ENCODE data around the gene TMEM214. TPM values are rescaled to one million over a fixed set of nuclear protein-coding genes. Genes with fewer than 3 reads are reported as not detected.

TMEM214 gene
- total RNA-seq, 4 donors from 2014 or later, result 26.7 to 47.7 (median 35.3) TPM

DNA sequence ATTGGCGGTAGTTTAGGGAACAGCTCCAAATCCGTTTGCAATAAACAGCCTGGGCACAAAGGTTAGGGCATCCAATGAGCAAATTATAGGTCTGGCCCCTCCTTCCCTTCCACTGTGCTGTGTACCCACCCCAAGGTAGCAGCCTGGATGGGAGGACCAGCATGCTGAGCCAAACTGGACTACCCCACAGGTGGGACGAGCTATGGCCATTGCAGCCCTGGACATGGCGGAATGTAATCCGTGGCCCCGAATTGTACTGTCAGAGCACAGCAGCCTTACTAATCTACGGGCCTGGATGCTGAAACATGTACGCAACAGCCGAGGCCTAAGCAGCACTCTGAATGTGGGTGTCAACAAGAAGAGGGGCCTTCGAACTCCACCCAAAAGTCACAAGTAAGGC lies 25.4 kb downstream of the TMEM214 start:
- H3K27ac ChIP-seq (replicated peaks in 1 of 4), result no peak overlapping the region
- H3K27me3 ChIP-seq, result no peaks in the 10 kb centered on the region
- intact Hi-C loops (cut with DNase I), result no loop called here
- H3K9me3 ChIP-seq, result no peaks in the 10 kb centered on the region
- H3K4me1 ChIP-seq, result peaks cover 0 to 27% (median 4%) of the 10 kb centered on the region in 4 donors
- DNase-seq (ENCODE audit: extremely low spot score), result no peak
- H3K36me3 ChIP-seq, result peaks cover 17 to 82% (median 76%) of the 10 kb centered on the region in 4 donors
- TF ChIP-seq, protein P1, sequence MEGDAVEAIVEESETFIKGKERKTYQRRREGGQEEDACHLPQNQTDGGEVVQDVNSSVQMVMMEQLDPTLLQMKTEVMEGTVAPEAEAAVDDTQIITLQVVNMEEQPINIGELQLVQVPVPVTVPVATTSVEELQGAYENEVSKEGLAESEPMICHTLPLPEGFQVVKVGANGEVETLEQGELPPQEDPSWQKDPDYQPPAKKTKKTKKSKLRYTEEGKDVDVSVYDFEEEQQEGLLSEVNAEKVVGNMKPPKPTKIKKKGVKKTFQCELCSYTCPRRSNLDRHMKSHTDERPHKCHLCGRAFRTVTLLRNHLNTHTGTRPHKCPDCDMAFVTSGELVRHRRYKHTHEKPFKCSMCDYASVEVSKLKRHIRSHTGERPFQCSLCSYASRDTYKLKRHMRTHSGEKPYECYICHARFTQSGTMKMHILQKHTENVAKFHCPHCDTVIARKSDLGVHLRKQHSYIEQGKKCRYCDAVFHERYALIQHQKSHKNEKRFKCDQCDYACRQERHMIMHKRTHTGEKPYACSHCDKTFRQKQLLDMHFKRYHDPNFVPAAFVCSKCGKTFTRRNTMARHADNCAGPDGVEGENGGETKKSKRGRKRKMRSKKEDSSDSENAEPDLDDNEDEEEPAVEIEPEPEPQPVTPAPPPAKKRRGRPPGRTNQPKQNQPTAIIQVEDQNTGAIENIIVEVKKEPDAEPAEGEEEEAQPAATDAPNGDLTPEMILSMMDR (IDR thresholded peaks at IDR 0.05), result no peak
- no peak for TF ChIP-seq EP300 (IDR thresholded peaks at IDR 0.05)
- no peak for TF ChIP-seq POLR2AphosphoS5 (IDR thresholded peaks at IDR 0.05)
- TF ChIP-seq POLR2A (IDR thresholded peaks at IDR 0.05; ENCODE audit: low read depth), result no peak
- no peak overlapping the region for H3K4me3 ChIP-seq
- 90% methylated on average over 10 of the region's 10 CpGs for WGBS

DNA sequence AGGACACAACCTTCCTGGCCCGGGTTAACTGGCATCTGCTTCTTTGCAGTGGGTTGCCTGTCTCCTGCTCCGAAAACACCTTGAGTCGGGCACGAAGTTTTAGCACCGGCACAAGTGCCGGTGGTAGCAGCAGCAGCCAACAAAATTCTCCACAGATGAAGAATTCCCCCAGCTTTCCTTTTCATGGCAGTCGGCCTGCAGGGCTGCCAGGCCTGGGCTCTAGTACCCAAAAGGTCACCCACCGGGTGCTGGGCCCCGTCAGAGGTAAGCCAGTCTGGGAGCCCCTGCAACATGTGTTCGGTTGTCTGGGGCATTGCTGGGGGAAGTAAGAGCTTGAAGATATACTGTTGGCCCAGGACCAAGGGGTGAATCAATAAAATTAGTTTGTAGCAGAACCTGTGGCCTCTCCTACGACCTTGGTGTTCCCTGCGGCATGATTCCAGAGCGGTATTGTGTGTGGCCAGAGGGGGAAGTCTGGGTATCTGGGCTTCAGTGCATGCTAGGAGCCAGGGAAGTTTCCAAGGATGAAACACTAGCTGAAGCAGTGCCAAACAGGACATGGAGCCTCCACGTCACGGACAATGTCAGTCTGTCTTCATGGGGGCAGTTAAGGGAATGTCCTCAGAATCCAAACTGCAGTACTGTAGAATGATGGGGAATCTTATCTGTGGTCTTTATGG lies 26.5 kb downstream of the TMEM214 start:
- WGBS, result 81% methylated on average over 15 of the region's 15 CpGs
- DNase-seq (ENCODE audit: extremely low spot score), result no peak
- intact Hi-C loops (cut with DNase I), result no loop called here
- H3K9me3 ChIP-seq, result no peaks in the 10 kb centered on the region
- peaks cover 17 to 72% (median 65%) of the 10 kb centered on the region in 4 donors for H3K36me3 ChIP-seq
- peak overlapping the region in 1 of 4 donors; percentile 16 for H3K27ac ChIP-seq (replicated peaks in 1 of 4)
- no peaks in the 10 kb centered on the region for H3K27me3 ChIP-seq
- H3K4me1 ChIP-seq, result peaks cover 0 to 27% (median 10%) of the 10 kb centered on the region in 4 donors
- H3K4me3 ChIP-seq, result no peak overlapping the region
- no peak for TF ChIP-seq EP300 (IDR thresholded peaks at IDR 0.05)
- TF ChIP-seq, protein P1 (IDR thresholded peaks at IDR 0.05), result no peak
- no peak for TF ChIP-seq POLR2AphosphoS5 (IDR thresholded peaks at IDR 0.05)
- TF ChIP-seq POLR2A (IDR thresholded peaks at IDR 0.05; ENCODE audit: low read depth), result no peak

DNA sequence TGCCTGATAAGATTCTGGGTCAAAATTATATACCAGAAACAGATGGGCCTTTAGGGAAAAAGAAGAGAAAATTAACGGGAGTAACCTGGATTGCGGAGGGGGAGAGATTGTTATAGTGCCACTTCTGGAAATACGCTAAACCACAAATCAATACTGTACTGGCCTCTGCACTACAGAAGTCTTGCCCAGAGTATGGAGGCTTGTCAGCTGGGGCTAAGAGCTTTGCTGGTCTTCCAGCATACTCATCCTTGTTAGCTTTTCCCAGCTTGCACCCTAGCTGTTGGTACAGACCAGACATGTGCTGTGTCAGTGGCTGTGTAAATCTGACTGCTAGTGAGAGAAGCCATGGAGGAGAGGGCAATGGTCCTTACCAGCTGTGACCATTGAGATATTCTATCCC lies 27.6 kb downstream of the TMEM214 start:
- Histone ChIP-seq H3K9me3 (no peaks in the 10 kb centered on the region), H3K36me3 (peaks cover 17 to 68% (median 59%) of the 10 kb centered on the region in 4 donors), H3K4me3 (no peak overlapping the region), H3K4me1 (peaks cover 0 to 24% (median 11%) of the 10 kb centered on the region in 4 donors), H3K27me3 (no peaks in the 10 kb centered on the region), H3K27ac (replicated peaks in 1 of 4) (no peak overlapping the region)
- no peak for DNase-seq (ENCODE audit: extremely low spot score)
- TF ChIP-seq POLR2AphosphoS5 (IDR thresholded peaks at IDR 0.05) (peak in 1 of 2 donors; percentile 15), POLR2A (IDR thresholded peaks at IDR 0.05; ENCODE audit: low read depth) (no peak)
- intact Hi-C loops (cut with DNase I), result no loop called here
- 94% methylated on average over 3 of the region's 3 CpGs for WGBS

DNA sequence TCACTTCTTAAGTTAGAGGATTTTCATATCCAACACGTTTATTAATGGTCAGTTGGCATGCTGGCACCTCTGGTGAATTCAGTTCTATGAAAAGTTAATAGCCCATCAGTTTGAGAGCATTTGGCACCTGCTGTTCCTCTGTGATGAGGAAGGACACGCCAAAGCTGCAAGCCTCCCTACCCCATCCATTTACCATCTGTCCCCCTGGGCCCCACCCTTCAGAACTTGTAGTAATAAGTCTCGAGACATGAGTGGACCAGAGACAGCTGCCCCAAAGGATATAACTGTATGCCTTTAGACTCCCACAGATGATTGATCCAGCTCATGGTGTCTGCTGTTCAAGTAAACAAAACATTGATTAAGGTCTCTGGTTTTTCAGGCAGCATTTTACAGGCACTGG lies 32.4 kb downstream of the TMEM214 start:
- H3K36me3 ChIP-seq, result peaks cover 5 to 65% (median 47%) of the 10 kb centered on the region in 4 donors

DNA sequence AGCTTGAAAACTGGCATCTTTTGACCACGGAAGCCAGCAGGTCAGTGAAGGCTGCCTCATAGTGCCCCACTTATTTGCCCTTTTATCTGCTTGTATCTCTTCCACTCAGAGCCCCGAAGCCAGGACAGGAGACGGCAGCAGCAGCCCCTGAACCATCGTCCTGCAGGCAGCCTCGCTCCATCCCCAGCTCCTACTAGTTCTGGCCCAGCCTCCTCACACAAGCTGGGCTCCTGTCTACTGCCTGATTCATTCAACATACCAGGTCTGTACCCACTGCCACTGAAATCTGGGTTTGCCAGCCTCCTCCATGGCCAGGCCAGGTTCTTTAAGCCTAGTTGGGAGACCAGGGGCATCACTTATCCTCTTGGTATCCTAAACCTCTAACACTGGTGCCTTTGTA lies 34.6 kb downstream of the TMEM214 start:
- intact Hi-C loops (cut with DNase I), result no loop called here
- DNase-seq (ENCODE audit: extremely low spot score), result no peak

More for the DNA sequence above, 32.4 kb downstream of the TMEM214 start:
- H3K4me1 ChIP-seq, result peaks cover 19 to 42% (median 36%) of the 10 kb centered on the region in 4 donors
- intact Hi-C loops (cut with DNase I), result no loop called here
- 85% methylated on average over 3 of the region's 3 CpGs for WGBS
- no peak for TF ChIP-seq POLR2AphosphoS5 (IDR thresholded peaks at IDR 0.05)
- no peak for TF ChIP-seq POLR2A (IDR thresholded peaks at IDR 0.05; ENCODE audit: low read depth)
- no peak for TF ChIP-seq EP300 (IDR thresholded peaks at IDR 0.05)
- TF ChIP-seq, protein P1 (IDR thresholded peaks at IDR 0.05), result no peak
- no peak for DNase-seq (ENCODE audit: extremely low spot score)
- H3K9me3 ChIP-seq, result no peaks in the 10 kb centered on the region
- H3K4me3 ChIP-seq, result no peak overlapping the region
- H3K27me3 ChIP-seq, result no peaks in the 10 kb centered on the region
- no peak overlapping the region for H3K27ac ChIP-seq (replicated peaks in 1 of 4)

More for the DNA sequence above, 34.6 kb downstream of the TMEM214 start:
- Histone ChIP-seq H3K9me3 (no peaks in the 10 kb centered on the region), H3K4me3 (no peak overlapping the region), H3K4me1 (peaks cover 32 to 58% (median 50%) of the 10 kb centered on the region in 4 donors), H3K36me3 (peaks cover 5 to 61% (median 40%) of the 10 kb centered on the region in 4 donors), H3K27me3 (no peaks in the 10 kb centered on the region), H3K27ac (replicated peaks in 1 of 4) (no peak overlapping the region)
- 94% methylated on average over 5 of the region's 5 CpGs for WGBS
- TF ChIP-seq EP300 (IDR thresholded peaks at IDR 0.05), result no peak
- no peak for TF ChIP-seq POLR2A (IDR thresholded peaks at IDR 0.05; ENCODE audit: low read depth)
- no peak for TF ChIP-seq POLR2AphosphoS5 (IDR thresholded peaks at IDR 0.05)
- TF ChIP-seq, protein P1 (IDR thresholded peaks at IDR 0.05), result no peak

All from esophagus muscularis mucosa (tissue), 4 donors.